ENCODE data around the gene NELFE.

Gene NELFE

DNA sequence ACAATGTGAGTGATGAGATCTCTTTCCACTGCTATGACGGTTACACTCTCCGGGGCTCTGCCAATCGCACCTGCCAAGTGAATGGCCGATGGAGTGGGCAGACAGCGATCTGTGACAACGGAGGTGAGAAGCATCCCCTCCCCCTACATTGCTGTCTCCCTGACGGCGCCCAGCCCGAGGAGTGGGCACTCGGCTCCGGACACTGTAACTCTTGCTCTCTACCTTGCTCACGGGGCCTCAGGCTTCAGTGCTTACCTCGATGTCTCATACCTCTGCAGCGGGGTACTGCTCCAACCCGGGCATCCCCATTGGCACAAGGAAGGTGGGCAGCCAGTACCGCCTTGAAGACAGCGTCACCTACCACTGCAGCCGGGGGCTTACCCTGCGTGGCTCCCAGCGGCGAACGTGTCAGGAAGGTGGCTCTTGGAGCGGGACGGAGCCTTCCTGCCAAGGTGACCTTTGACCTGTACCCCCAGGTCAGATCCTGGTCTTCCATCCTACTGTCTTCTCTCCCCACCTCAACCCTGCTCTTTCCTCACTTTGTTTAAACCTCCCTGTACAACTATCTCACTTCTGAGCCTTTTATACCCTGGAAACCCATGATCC is 11.6 kb downstream of the NELFE start:
- TF ChIP-seq, protein P1, sequence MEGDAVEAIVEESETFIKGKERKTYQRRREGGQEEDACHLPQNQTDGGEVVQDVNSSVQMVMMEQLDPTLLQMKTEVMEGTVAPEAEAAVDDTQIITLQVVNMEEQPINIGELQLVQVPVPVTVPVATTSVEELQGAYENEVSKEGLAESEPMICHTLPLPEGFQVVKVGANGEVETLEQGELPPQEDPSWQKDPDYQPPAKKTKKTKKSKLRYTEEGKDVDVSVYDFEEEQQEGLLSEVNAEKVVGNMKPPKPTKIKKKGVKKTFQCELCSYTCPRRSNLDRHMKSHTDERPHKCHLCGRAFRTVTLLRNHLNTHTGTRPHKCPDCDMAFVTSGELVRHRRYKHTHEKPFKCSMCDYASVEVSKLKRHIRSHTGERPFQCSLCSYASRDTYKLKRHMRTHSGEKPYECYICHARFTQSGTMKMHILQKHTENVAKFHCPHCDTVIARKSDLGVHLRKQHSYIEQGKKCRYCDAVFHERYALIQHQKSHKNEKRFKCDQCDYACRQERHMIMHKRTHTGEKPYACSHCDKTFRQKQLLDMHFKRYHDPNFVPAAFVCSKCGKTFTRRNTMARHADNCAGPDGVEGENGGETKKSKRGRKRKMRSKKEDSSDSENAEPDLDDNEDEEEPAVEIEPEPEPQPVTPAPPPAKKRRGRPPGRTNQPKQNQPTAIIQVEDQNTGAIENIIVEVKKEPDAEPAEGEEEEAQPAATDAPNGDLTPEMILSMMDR (conservative IDR thresholded peaks at IDR 0.05; ENCODE audit: low read length) = no peak
- DNase-seq (ENCODE audit: low read depth) = no peak
- no peak overlapping the region for H3K4me3 ChIP-seq (ENCODE audit: low read length)

DNA sequence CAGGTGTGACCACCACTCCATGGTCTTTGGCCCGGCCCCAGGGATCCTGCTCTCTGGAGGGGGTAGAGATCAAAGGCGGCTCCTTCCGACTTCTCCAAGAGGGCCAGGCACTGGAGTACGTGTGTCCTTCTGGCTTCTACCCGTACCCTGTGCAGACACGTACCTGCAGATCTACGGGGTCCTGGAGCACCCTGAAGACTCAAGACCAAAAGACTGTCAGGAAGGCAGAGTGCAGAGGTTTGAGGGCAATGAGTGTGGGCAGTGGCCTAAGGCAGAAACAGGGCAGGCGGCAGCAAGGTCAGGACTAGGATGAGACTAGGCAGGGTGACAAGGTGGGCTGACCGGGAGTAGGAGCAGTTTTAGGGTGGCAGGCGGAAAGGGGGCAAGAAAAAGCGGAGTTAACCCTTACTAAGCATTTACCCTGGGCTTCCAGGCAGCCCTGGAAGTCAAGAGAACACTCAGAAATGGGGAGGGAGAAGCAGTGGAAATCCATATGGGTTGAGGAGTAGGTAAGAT is 12.3 kb downstream of the NELFE start:
- peak overlapping the region; percentile 42 for H3K4me3 ChIP-seq (ENCODE audit: low read length)
- DNase-seq (ENCODE audit: low read depth) = no peak
- TF ChIP-seq, protein P1 (conservative IDR thresholded peaks at IDR 0.05; ENCODE audit: low read length) = no peak

DNA sequence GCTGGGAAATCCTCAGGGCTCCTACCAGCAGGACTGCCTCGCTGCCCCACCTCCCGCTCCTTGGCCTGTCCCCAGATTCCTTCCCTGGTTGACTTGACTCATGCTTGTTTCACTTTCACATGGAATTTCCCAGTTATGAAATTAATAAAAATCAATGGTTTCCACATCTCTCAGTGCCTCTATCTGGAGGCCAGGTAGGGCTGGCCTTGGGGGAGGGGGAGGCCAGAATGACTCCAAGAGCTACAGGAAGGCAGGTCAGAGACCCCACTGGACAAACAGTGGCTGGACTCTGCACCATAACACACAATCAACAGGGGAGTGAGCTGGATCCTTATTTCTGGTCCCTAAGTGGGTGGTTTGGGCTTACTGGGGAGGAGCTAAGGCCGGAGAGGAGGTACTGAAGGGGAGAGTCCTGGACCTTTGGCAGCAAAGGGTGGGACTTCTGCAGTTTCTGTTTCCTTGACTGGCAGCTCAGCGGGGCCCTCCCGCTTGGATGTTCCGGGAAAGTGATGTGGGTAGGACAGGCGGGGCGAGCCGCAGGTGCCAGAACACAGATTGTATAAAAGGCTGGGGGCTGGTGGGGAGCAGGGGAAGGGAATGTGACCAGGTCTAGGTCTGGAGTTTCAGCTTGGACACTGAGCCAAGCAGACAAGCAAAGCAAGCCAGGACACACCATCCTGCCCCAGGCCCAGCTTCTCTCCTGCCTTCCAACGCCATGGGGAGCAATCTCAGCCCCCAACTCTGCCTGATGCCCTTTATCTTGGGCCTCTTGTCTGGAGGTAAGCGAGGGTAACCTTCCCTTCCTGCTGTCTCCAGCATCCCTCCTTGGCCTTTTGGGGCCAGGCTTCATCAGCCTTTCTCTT is 13.0 kb downstream of the NELFE start, which contains the start of gene CFB:
TSS of gene CFB (plus strand) at position 589 of the 863 bp plus-strand sequence. CDS start at position 716, 127 bp downstream.
- H3K4me3 ChIP-seq (ENCODE audit: low read length) = peak within 1 kb of the TSS; percentile 42
- peak; percentile 82 for DNase-seq (ENCODE audit: low read depth)
- TF ChIP-seq, protein P1 (conservative IDR thresholded peaks at IDR 0.05; ENCODE audit: low read length) = no peak

DNA sequence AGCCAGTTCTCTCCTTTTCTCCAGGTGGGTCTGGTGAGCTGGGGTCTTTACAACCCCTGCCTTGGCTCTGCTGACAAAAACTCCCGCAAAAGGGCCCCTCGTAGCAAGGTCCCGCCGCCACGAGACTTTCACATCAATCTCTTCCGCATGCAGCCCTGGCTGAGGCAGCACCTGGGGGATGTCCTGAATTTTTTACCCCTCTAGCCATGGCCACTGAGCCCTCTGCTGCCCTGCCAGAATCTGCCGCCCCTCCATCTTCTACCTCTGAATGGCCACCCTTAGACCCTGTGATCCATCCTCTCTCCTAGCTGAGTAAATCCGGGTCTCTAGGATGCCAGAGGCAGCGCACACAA is 13.6 kb downstream of the NELFE start:
- TF ChIP-seq, protein P1 (conservative IDR thresholded peaks at IDR 0.05; ENCODE audit: low read length) = no peak
- peak overlapping the region; percentile 42 for H3K4me3 ChIP-seq (ENCODE audit: low read length)
- DNase-seq (ENCODE audit: low read depth) = no peak

DNA sequence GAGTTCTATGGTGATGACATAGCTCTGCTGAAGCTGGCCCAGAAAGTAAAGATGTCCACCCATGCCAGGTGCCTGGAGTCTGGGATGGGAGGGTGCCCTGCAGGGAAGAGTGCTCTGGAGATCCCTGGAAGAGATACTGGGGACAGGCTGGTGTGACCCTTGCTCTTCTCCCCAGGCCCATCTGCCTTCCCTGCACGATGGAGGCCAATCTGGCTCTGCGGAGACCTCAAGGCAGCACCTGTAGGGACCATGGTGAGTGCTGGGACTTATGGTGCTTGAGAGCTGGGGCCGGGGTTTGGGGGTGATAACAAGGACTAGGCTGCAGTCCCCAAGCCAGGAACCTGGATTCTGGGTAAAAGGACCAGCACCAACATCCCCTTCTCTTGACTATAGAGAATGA is 15.0 kb downstream of the NELFE start:
- DNase-seq (ENCODE audit: low read depth) = no peak
- H3K4me3 ChIP-seq (ENCODE audit: low read length) = no peak overlapping the region
- TF ChIP-seq, protein P1 (conservative IDR thresholded peaks at IDR 0.05; ENCODE audit: low read length) = no peak

DNA sequence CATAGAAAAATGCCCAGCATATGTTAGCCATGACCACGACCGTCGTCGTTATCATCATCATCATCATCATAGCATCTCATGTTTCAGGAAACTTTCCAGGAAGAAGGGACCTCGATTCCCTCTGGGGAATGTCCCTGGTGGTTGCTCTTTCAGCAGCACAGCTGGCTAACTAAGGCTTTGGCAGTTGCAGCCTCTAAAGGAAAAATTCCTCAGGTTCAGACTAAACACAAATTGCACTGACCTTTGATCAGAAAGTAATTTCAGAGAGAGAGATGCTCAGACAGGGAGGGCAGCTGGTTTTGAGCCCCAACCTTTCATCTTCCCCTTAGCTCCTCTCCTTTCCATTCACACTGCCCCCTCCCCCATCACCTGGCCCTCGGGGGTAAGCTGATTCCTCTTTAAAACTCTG is 18.5 kb downstream of the NELFE start:
- H3K4me3 ChIP-seq (ENCODE audit: low read length) = no peak overlapping the region
- peak; percentile 38 for DNase-seq (ENCODE audit: low read depth)
- TF ChIP-seq, protein P1 (conservative IDR thresholded peaks at IDR 0.05; ENCODE audit: low read length) = no peak; the same call in 1 of the 2 replicates
